Body of pancreas (tissue), 4 donors: ENCODE data around the gene HELZ. TPM values are rescaled to one million over a fixed set of nuclear protein-coding genes. Genes with fewer than 3 reads are reported as not detected.
"Not testable (repeated sequence)": the region's sequence is repeated elsewhere in the genome, so short reads cannot be mapped to it uniquely, and the experiment has no call there.

Experiments used
- ATAC-seq: fragments of 150-250 bp; one replicate; pipeline ENCODE4 v1.9.1; 2016
- DNase-seq, 4 donors: peaks; one replicate each; pipeline ENCODE4 v3.0.0-alpha.2; 2019
- H3K27ac ChIP-seq, 4 donors: fragments of 200-600 bp; sonication (generic); 1 replicate in 3 of 4; 2 replicates in 1 of 4; pipeline versions ENCODE4 v1.5.1 to v1.6.1; 2016 to 2019; ENCODE audit warnings: mild to moderate bottlenecking in 1 of 4, mixed read lengths in 1 of 4, moderate library complexity in 1 of 4
- H3K27me3 ChIP-seq, 2 donors: fragments of 200-600 bp; sonication (generic); one replicate each; pipeline ENCODE4 v1.6.0; 2016; ENCODE audit warnings: mild to moderate bottlenecking in 1 of 2
- H3K36me3 ChIP-seq, 2 donors: fragments of 200-600 bp; sonication (generic); replicated peaks in 1 of 2; 2 replicates each; pipeline ENCODE4 v1.5.1; 2016; ENCODE audit warnings: low read depth in 2 of 2; ENCODE audit not compliant: insufficient read depth in 1 of 2
- H3K4me1 ChIP-seq: fragments of 200-600 bp; sonication (generic); one replicate; pipeline ENCODE4 v1.6.0; 2016
- H3K4me3 ChIP-seq, 2 donors: fragments of 200-600 bp; sonication (generic); 1 replicate in 1 of 2; 2 replicates in 1 of 2; pipeline ENCODE4 v1.5.1; 2016 to 2019
- H3K9me3 ChIP-seq, 3 donors: fragments of 200-600 bp; sonication (generic); 1 replicate in 2 of 3; 2 replicates in 1 of 3; pipeline ENCODE4 v1.5.1; 2016
- CTCF ChIP-seq, 7 experiments: fragments of 450-650 bp in 4 of 7; fragments of 200-600 bp in 3 of 7; sonication (generic) in 3 of 7; IDR thresholded peaks; one replicate each; pipeline ENCODE4 v1.5.1; 2016 to 2019; ENCODE audit warnings: antibody characterized with exemption in 7 of 7
- POLR2A ChIP-seq, 3 donors: fragments of 450-650 bp; IDR thresholded peaks; one replicate each; pipeline ENCODE4 v1.6.1; 2016; ENCODE audit warnings: antibody characterized with exemption in 3 of 3, mild to moderate bottlenecking in 2 of 3
- WGBS, 2 donors: methylation state at CpG; one replicate each; pipeline ENCODE4 v1.1.5; 2017; 5-methylcytosine and 5-hydroxymethylcytosine counted together
- intact Hi-C: fragments of 100-400 bp; cut with DNase I; formaldehyde crosslinking; loops from one replicate; pipeline ENCODE4 v1.15.1; 2023
- total RNA-seq, 2 donors: library from RNA; depleted of rRNA; stranded (reverse); fragments of >200 nt; gene quantifications; one replicate each; pipeline ENCODE4 v1.1.0, GENCODE V29; 2016

Gene HELZ
- total RNA-seq, 2 donors from 2014 or later = 21.0 to 34.6 TPM

GRCh38 chr17:67150826-67151225 is 94.2 kb downstream of the HELZ start:
- TF ChIP-seq POLR2A (IDR thresholded peaks at IDR 0.05) (no peak), CTCF (IDR thresholded peaks at IDR 0.05) (no peak)
- Histone ChIP-seq H3K9me3 (no peaks in the 10 kb centered on the region), H3K4me1 (no peaks in the 10 kb centered on the region), H3K27me3 (no peaks in the 10 kb centered on the region), H3K36me3 (peaks cover 0 to 6% of the 10 kb centered on the region in 2 donors), H3K27ac (no peak overlapping the region), H3K4me3 (no peak overlapping the region)
- intact Hi-C loops = no loop called here
- 72 to 83% methylated on average over 3 of the region's 3 CpGs for WGBS, 2 donors
- DNase-seq (no peak), ATAC-seq (no peak)

- H3K27ac ChIP-seq = no peak overlapping the region
- no peak for ATAC-seq
- intact Hi-C loops = no loop called here
- no peak for DNase-seq
- TF ChIP-seq CTCF (IDR thresholded peaks at IDR 0.05) (no peak), POLR2A (IDR thresholded peaks at IDR 0.05) (no peak)
- no peaks in the 10 kb centered on the region for H3K27me3 ChIP-seq
- WGBS, 2 donors = 83 to 89% methylated on average over 6 of the region's 6 CpGs
- no peak overlapping the region for H3K4me3 ChIP-seq
- H3K9me3 ChIP-seq = no peaks in the 10 kb centered on the region
- no peaks in the 10 kb centered on the region for H3K4me1 ChIP-seq
- H3K36me3 ChIP-seq = peaks cover 0 to 6% of the 10 kb centered on the region in 2 donors
These were observed 96.6 kb downstream of the HELZ start for GRCh38 chr17:67148352-67148751.

GRCh38 chr17:67145183-67145805 is 99.7 kb downstream of the HELZ start:
- Histone ChIP-seq H3K4me3 (no peak overlapping the region), H3K27me3 (no peaks in the 10 kb centered on the region), H3K27ac (no peak overlapping the region), H3K9me3 (no peaks in the 10 kb centered on the region), H3K4me1 (peaks cover 3% of the 10 kb centered on the region), H3K36me3 (peaks cover 0 to 7% of the 10 kb centered on the region in 2 donors)
- no peak for ATAC-seq
- TF ChIP-seq CTCF (IDR thresholded peaks at IDR 0.05) (no peak), POLR2A (IDR thresholded peaks at IDR 0.05) (no peak)
- intact Hi-C loops = no loop called here
- DNase-seq = no peak
- 79 to 84% methylated on average over 4 of the region's 4 CpGs for WGBS, 2 donors

- Histone ChIP-seq H3K9me3 (no peaks in the 10 kb centered on the region), H3K36me3 (peaks cover 0 to 6% of the 10 kb centered on the region in 2 donors), H3K27me3 (no peaks in the 10 kb centered on the region), H3K4me1 (peaks cover 20% of the 10 kb centered on the region), H3K4me3 (no peak overlapping the region), H3K27ac (no peak overlapping the region)
- DNase-seq (no peak), ATAC-seq (no peak)
- 95 to 97% methylated on average over 5 of the region's 5 CpGs for WGBS, 2 donors
- intact Hi-C loops = no loop called here
- TF ChIP-seq POLR2A (IDR thresholded peaks at IDR 0.05) (no peak), CTCF (IDR thresholded peaks at IDR 0.05) (no peak)
These were observed 101.7 kb downstream of the HELZ start for GRCh38 chr17:67143318-67143717.

GRCh38 chr17:67142030-67142429 is 103.0 kb downstream of the HELZ start:
- H3K4me3 ChIP-seq, intact Hi-C loops, H3K27ac ChIP-seq, H3K36me3 ChIP-seq, DNase-seq, ATAC-seq, H3K27me3 ChIP-seq, H3K9me3 ChIP-seq: not testable (repeated sequence)
- peaks cover 24% of the 10 kb centered on the region for H3K4me1 ChIP-seq
- WGBS, 2 donors = 96 to 100% methylated on average over 1 of the region's 1 CpG
